Measurements from ENCODE around the gene CHSY1. TPM values are rescaled to one million over a fixed set of nuclear protein-coding genes. Genes with fewer than 3 reads are reported as not detected.

CHSY1 gene
- total and polyA plus RNA-seq, 2 of the 4 experiments (the other 2 are of a cell fraction), result 40.9 to 53.2 TPM

DNA sequence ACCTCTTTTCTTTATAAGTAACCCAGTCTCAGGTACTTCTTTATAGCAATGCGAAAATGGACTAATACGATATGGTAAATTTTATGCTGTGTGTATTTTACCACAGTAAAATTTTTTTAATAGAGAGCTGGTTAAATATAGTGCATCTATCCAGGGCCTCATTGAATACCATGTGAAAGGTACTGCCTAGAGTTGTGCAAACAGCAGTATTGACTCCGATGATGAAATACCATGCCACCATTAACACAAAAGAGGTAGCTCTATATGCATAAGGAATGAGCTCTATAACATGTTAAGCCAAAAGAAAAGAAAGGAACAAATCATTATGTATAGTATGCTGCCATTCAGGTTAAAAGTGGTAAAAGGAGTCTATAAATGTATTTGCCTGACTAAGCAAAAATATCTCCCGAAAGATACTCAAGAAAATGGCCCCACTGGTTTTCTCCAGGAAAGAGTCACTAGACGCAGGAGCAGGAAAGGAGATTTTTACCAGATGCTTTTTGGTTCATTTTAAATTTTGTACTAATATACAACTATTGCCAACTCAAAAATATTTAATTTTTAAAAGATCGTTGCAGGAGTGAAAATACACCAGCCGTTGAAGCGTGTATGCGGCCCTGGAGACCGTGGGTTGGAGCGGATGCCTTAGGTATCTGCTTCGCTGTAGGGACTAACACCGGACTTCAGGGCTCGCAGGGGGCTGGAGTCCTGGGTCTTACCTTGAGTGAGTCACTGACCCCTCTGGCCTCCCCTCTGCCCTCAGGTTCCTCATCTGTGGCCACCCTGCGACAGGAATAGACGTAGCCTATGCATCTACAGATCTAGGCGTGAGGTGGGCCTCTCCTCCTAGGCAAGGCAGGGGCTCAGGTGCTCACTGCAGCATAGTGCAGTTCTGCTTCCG lies 120.1 kb downstream of the CHSY1 start:
- no peaks in the 10 kb centered on the region for H3K9me3 ChIP-seq (ENCODE audit: control insufficient read depth, insufficient read depth, low read length)
- H3K9ac ChIP-seq (ENCODE audit: low read depth, low read length), result no peak overlapping the region
- no peak overlapping the region for H2BK5ac ChIP-seq (ENCODE audit: low read depth, low read length, poor library complexity, severe bottlenecking)
- H2AK5ac ChIP-seq (ENCODE audit: low read depth, low read length), result peak overlapping the region; percentile 76
- dilution Hi-C loops (cut with HindIII; ENCODE audit: low sequenced_read_pairs, unreplicated experiment), result no loop called here
- H2BK15ac ChIP-seq (ENCODE audit: low read depth, low read length), result no peak overlapping the region
- no peak overlapping the region for H2BK120ac ChIP-seq (ENCODE audit: low read depth, low read length)
- POLR2A ChIA-PET (ENCODE audit: unreplicated experiment), result no interaction called here
- H4K91ac ChIP-seq (ENCODE audit: insufficient read depth, low read depth, low read length), result peak overlapping the region; percentile 37; the same call in 1 of the 2 replicates
- no peak overlapping the region for H4K5ac ChIP-seq (ENCODE audit: low read depth, low read length)
- DNase-seq, result no peak
- in situ Hi-C loops (cut with MboI; ENCODE audit: low sequenced_read_pairs), result no loop called here
- no peak overlapping the region for H2AK9ac ChIP-seq (replicated peaks; ENCODE audit: low read depth, low read length, poor library complexity)
- H2AFZ ChIP-seq (replicated peaks; ENCODE audit: low read length, poor library complexity), result no peak overlapping the region
- 88% methylated on average over 8 of the region's 18 CpGs; no CpG with 5 or more reads in 1 of the 2 experiments for WGBS, 2 experiments (ENCODE audit: extremely low coverage in 2 of 2, insufficient read length in 1 of 2)
- H3K27me3 ChIP-seq (ENCODE audit: control insufficient read depth, insufficient read depth, low read length), result no peaks in the 10 kb centered on the region
- BruUV-seq (replicated peaks), result no TSS peak
- TF ChIP-seq CEBPB (IDR thresholded peaks at IDR 0.05; ENCODE audit: low read depth, low read length) (0 out of 2 replicates have a peak, but pooled peaks have one; percentile 24), MAFK (IDR thresholded peaks at IDR 0.05; ENCODE audit: low read depth, low read length) (peak; percentile 66), RFX5 (IDR thresholded peaks at IDR 0.05; ENCODE audit: low read depth, low read length) (no peak)
- H3K4me1 ChIP-seq (ENCODE audit: control insufficient read depth, insufficient read depth, low read length), result peaks cover 14% of the 10 kb centered on the region
- no peak overlapping the region for H3K14ac ChIP-seq (replicated peaks; ENCODE audit: low read depth, low read length)
- no peak overlapping the region for H2BK20ac ChIP-seq (ENCODE audit: low read depth, low read length)
- CTCF ChIA-PET, result no interaction called here
- H3K36me3 ChIP-seq (ENCODE audit: control insufficient read depth, insufficient read depth, low read length), result no peaks in the 10 kb centered on the region
- no peak overlapping the region for H3K56ac ChIP-seq (ENCODE audit: extremely low read depth, insufficient read depth, low read length)
- H3K4me3 ChIP-seq (ENCODE audit: insufficient read depth, low read depth, low read length), result no peak overlapping the region
- no peak for ATAC-seq (ENCODE audit: low read depth)
- H3K18ac ChIP-seq (ENCODE audit: low read depth, low read length), result no peak overlapping the region
- peaks cover 3% of the 10 kb centered on the region for H3K9me1 ChIP-seq (ENCODE audit: insufficient read depth, low read length)
- no peak overlapping the region for H3K4me2 ChIP-seq (ENCODE audit: low read depth, low read length)
- no peaks in the 10 kb centered on the region; the same call in 1 of the 2 replicates for H4K20me1 ChIP-seq (ENCODE audit: insufficient read depth, low read length)
- H3K23ac ChIP-seq (ENCODE audit: low read depth, low read length), result no peak overlapping the region
- no peak overlapping the region for H4K8ac ChIP-seq (ENCODE audit: low read depth in 2 of 2, low read length in 2 of 2)
- H3K79me1 ChIP-seq (ENCODE audit: low read depth in 1 of 2, low read length in 2 of 2), result peaks cover 0 to 9% of the 10 kb centered on the region in 2 experiments; a peak in 2 of 4 replicates
- intact Hi-C loops (cut with micrococcal nuclease), result no loop called here
- H3K27ac ChIP-seq (ENCODE audit: insufficient read depth, low read length), result no peak overlapping the region
- H3K4ac ChIP-seq (ENCODE audit: low read depth, low read length), result no peak overlapping the region
